ENCODE measurements around the gene LRRC42.

DNA sequence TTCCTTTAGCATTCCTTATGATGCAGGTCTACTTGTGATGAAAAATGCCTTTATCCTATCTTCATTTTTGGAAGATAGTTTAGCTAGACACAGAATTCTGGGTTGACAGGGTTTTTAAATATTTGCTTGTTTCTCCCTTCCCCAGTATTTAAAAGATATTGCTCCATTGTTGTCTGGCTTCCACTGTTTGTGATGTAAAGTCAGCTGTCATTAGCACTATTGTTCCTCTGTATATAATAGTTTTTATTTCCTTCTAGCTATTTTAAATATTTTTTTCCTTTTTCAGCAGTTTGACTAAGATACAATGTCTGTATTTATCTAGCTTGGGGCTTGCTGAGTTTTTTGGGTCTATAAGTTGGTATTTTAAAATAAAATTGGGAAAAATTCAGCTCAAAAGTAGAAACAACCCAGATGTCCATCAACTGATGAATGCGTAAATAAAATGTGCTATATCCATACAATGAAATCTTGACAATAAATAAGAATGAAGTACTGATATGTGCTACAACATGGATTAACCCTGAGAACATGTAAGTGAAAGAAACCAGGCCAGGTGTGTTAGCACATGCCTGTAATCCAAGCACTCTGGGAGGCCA is 11.9 kb upstream of the LRRC42 start:
- TF ChIP-seq, protein P1, sequence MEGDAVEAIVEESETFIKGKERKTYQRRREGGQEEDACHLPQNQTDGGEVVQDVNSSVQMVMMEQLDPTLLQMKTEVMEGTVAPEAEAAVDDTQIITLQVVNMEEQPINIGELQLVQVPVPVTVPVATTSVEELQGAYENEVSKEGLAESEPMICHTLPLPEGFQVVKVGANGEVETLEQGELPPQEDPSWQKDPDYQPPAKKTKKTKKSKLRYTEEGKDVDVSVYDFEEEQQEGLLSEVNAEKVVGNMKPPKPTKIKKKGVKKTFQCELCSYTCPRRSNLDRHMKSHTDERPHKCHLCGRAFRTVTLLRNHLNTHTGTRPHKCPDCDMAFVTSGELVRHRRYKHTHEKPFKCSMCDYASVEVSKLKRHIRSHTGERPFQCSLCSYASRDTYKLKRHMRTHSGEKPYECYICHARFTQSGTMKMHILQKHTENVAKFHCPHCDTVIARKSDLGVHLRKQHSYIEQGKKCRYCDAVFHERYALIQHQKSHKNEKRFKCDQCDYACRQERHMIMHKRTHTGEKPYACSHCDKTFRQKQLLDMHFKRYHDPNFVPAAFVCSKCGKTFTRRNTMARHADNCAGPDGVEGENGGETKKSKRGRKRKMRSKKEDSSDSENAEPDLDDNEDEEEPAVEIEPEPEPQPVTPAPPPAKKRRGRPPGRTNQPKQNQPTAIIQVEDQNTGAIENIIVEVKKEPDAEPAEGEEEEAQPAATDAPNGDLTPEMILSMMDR (conservative IDR thresholded peaks at IDR 0.05 in 1 of 2, IDR thresholded peaks at IDR 0.05 in 1 of 2; ENCODE audit: extremely low read depth in 1 of 2, insufficient read depth in 1 of 2, low read depth in 1 of 2, low read length in 2 of 2): no peak
- TF ChIP-seq EZH2 (IDR thresholded peaks at IDR 0.05; ENCODE audit: borderline replicate concordance, low read length): no peak

Data from mammary epithelial cell (primary cell).